ENCODE results near the gene FAM221B. TPM values are rescaled to one million over a fixed set of nuclear protein-coding genes. Genes with fewer than 3 reads are reported as not detected.

FAM221B gene
- polyA plus RNA-seq, 1 donor from 2014 or later = 0.09 TPM

- no peaks in the 10 kb centered on the region for H3F3A ChIP-seq (ENCODE audit: insufficient read depth, low read length, poor library complexity, severe bottlenecking)
- no peak overlapping the region for H3K27ac ChIP-seq (ENCODE audit: low read length)
- no peaks in the 10 kb centered on the region for H4K20me1 ChIP-seq (ENCODE audit: insufficient read depth)
- H3K9me3 ChIP-seq (ENCODE audit: low read length) = no peaks in the 10 kb centered on the region
- no peaks in the 10 kb centered on the region for H3K9me2 ChIP-seq (ENCODE audit: insufficient read depth, low read length)
- H2AFZ ChIP-seq (ENCODE audit: low read depth, low read length) = no peak overlapping the region
- no peak overlapping the region for H3K9ac ChIP-seq (ENCODE audit: low read length)
- no peak overlapping the region for H3K4me2 ChIP-seq (ENCODE audit: low read length)
- no peaks in the 10 kb centered on the region for H3K79me2 ChIP-seq (replicated peaks; ENCODE audit: insufficient read depth, low read length)
- TF ChIP-seq EP300 (conservative IDR thresholded peaks at IDR 0.05; ENCODE audit: poor library complexity, severe bottlenecking) = no peak
- no peak for TF ChIP-seq SMC3 (conservative IDR thresholded peaks at IDR 0.05; ENCODE audit: poor library complexity)
- no peak for TF ChIP-seq RAD21 (conservative IDR thresholded peaks at IDR 0.05)
- no peak for TF ChIP-seq REST (IDR thresholded peaks at IDR 0.05; ENCODE audit: borderline replicate concordance)
- no peak for TF ChIP-seq CTCF (IDR thresholded peaks at IDR 0.05; ENCODE audit: poor library complexity, severe bottlenecking)
- no peak for TF ChIP-seq POLR2AphosphoS5 (IDR thresholded peaks at IDR 0.05)
- no peak for TF ChIP-seq TAF1 (IDR thresholded peaks at IDR 0.05; ENCODE audit: low read depth)
- no peak for TF ChIP-seq EZH2 (IDR thresholded peaks at IDR 0.05; ENCODE audit: borderline replicate concordance, insufficient read depth, low read length, poor library complexity, severe bottlenecking)
- no peak overlapping the region for H3K4me3 ChIP-seq (ENCODE audit: low read length)
- H3K27me3 ChIP-seq (ENCODE audit: insufficient read depth, low read depth, low read length) = no peaks in the 10 kb centered on the region
- H3K36me3 ChIP-seq (ENCODE audit: insufficient read depth, low read length) = no peaks in the 10 kb centered on the region
Measured at GRCh38 chr9:35856206-35856605, 27.7 kb upstream of the FAM221B start.

GRCh38 chr9:35854091-35854762 lies 25.7 kb upstream of the FAM221B start:
- Histone ChIP-seq H2AFZ (ENCODE audit: low read depth, low read length) (no peak overlapping the region), H3K9me2 (ENCODE audit: insufficient read depth, low read length) (no peaks in the 10 kb centered on the region), H4K20me1 (ENCODE audit: insufficient read depth) (no peaks in the 10 kb centered on the region), H3K9ac (ENCODE audit: low read length) (no peak overlapping the region), H3F3A (ENCODE audit: insufficient read depth, low read length, poor library complexity, severe bottlenecking) (no peaks in the 10 kb centered on the region), H3K36me3 (ENCODE audit: insufficient read depth, low read length) (peaks cover 5% of the 10 kb centered on the region), H3K27me3 (ENCODE audit: insufficient read depth, low read depth, low read length) (no peaks in the 10 kb centered on the region), H3K9me3 (ENCODE audit: low read length) (no peaks in the 10 kb centered on the region), H3K4me3 (ENCODE audit: low read length) (no peak overlapping the region), H3K79me2 (replicated peaks; ENCODE audit: insufficient read depth, low read length) (no peaks in the 10 kb centered on the region), H3K27ac (ENCODE audit: low read length) (no peak overlapping the region), H3K4me2 (ENCODE audit: low read length) (no peak overlapping the region)
- TF ChIP-seq TAF1 (IDR thresholded peaks at IDR 0.05; ENCODE audit: low read depth) = no peak

Measured in neural cell (in vitro differentiated cells).